Measurements from ENCODE around the gene COL20A1.
A peak's percentile ranks its signal among the peaks of the same experiment; 100 is the strongest.

The COL20A1 gene

DNA sequence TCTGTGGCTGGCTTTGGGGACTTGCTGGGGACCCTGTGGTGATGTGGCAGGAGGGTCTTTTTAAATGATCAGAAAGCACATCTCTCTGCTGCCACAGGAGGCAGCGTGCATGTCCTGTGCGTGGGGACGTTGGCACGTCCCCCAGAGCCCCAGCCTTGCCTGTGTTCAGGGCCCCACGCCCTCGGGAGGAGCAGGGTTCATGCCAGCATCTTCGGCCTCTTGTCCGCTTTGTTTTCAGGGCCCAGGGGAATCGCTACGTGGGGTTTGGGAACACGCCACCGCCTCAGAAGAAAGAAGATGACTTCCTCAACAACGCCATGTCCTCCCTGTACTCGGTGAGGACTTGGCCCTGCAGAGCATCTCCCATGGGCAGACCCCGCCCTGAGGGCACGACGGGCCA, 14.3 kb upstream of the COL20A1 start:
- DNase-seq (ENCODE audit: low read depth) = no peak

DNA sequence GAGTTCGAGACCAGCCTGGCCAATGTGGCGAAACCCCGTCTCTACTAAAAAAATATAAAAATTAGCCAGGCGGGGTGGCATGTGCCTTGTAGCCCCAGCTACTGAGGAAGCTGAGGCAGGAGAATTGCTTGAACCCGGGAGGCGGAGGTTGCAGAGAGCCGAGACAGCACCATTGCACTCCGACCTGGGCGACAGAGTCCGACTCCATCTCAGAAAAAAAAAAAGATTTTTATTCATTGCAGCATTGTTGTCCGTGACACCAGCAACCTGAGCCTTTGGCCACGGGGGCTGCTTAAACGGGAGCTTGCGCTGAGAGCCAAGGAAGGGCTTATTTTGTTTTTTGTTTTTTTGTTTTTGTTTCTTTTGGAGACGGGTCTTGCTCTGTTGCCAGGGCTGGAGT, 13.1 kb upstream of the COL20A1 start:
- DNase-seq (ENCODE audit: low read depth) = no peak

DNA sequence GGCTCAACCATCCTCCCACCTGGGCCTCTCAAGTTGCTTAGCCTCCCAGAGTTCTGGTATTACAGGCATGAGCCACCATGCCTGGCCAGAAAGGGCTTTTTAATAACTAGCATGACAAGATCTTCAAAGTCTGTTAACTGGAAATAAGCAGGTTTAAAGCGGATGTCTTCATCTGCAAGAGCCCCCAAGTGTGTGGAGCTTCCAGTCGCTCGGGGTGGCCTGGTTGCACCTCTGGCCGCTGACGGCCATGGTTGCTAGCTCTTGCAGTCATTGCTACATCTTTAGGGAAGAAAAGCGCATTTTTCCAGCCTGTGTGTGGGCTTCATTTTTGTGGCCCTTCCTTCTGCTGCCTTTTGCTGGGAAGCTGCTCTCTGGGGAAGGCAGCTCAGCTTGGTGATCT, 12.6 kb upstream of the COL20A1 start:
- DNase-seq (ENCODE audit: low read depth) = no peak

DNA sequence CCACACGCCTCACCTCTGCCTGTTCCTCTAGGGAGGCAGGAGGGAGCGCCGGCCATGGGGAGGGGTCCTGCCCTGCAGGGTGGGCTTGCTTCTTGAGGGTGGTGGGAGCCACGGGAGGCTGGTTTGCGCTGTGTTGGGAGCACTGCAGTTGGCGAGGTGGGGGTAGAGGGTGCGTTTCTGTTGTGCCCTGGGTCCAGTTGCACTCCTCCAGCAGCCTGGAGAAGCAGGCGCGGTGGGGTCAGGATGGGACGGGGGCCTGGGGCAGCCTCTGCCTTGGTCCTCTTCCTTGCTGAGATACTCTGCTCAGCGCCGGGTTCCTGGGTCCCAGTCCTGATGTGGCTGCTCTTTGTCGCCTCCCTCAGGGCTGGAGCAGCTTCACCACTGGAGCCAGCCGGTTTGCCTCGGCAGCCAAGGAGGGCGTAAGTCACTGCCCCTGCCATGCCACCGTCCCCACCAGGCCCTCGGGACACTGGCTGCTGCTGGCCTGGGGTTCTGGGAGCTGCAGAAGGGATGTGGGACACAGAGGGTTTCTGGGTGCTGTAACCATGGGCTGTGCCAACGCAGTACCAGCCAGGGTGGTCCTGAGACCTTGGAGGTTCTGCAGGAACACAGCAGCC, 11.9 kb upstream of the COL20A1 start:
- DNase-seq (ENCODE audit: low read depth) = no peak

DNA sequence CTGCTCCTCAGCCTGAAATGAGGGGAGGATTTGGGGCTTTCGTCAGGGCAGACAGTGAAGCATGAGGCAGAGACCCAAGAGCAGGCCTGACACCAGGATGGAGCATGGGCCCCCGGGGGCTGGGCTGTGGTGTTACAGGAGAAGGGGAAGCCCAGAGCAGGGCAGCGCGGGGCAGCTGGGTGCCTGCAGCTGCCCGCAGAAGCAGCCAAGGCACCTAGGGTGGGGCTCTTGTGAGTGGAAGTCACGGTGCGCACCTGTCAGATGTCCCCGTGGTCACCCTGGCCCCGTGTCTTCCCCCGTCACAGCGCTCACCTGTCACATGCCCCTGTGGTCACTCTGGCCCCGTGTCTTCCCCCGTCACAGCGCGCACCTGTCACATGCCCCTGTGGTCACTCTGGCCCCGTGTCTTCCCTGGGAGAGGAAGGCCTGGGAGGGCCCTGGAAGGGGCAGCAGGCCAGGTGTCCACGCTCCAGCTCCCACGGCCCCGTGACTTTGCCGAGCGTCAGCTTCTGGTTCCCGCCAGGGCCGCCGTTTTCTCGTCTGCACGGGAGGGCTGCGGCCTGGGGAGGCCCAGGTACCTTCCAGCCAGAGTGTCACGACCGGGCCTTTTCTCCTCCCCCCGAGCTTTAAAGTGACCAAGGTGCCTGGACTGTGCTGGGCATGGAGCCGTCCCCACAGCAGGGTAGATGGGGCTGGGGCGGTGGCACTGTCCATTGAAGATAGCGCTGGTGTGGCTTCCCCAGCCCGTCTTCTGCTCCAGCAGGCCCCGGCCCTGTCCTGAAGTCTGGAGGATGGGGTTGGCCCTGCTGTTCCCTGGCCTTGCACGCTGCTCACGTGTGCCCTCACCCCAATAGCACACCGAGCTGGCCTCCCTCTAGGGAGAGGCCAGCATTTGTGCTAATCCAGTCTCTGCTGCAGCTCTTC, 11.0 kb upstream of the COL20A1 start:
- DNase-seq (ENCODE audit: low read depth) = no peak

DNA sequence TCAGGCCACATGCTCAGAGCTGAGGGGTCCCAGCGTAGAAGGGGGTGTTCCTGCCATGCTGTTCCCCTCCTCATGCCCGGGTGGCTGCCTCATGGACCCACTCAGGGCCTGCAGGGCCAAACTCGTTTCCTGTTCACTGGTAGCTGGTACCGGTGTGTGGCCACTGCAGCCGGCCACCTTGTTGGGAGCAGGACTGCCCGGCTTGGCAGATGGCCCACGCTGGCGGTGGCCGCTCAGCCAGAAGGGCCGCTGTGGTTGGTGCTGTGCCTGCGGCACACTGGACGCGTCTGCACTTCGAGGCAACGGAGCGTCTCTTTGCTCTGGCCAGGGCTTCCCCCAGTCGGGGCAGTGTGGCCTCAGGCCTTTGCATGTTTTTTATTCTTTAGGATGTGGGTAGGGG, 10.0 kb upstream of the COL20A1 start:
- peak; percentile 46 for DNase-seq (ENCODE audit: low read depth)

DNA sequence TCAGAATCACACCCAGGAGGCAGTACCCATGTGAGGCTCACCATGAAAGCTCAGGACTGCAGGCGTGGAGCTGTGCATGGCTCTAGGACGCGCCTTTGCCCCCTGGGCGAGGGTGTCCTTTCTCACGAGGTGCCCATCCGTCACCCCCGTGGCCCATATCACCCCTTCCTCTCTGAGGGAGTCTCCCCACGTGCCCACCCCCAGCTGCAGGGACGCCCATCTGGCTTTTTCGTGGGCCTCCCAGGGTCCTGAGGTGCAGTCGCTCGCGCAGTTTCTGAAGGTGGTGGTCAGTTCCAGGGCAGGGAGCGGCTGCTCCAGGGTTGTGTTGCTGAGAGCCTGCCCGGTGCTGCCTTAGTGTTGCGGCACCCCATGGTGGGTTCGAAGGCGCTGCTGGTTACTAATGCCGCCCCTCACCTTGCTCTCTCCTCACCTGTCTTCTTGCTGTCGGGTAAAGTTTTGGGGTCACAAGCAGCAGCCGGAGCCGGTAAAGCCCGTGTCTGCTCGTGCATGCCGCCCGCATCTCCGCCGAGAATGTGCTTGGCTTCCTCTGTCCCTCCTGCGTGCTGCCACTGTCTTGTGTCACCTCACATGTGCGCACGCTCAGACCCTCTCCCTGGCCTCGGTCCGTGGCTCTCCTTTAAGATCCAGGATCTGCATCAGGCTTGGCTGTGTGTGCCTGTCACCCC, 9.4 kb upstream of the COL20A1 start:
- DNase-seq (ENCODE audit: low read depth) = no peak

DNA sequence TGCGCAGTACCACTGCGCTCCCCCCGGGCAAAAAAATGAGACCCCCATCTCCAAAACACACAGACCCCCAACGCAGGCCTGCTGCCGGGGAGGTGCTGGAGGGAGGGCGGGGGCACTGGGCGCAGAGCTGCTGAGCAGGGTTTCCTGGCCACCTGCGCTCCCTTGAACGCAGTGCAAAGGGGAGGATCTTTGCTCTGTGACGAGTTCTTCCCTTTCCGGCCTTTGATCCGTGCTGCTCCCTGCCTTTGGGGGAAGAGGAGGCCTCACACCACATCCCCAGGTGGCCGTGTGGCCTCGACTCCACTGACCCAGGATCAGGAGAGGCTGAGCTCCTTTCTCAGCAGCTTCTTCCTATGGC, 8.9 kb upstream of the COL20A1 start:
- DNase-seq (ENCODE audit: low read depth) = no peak

DNA sequence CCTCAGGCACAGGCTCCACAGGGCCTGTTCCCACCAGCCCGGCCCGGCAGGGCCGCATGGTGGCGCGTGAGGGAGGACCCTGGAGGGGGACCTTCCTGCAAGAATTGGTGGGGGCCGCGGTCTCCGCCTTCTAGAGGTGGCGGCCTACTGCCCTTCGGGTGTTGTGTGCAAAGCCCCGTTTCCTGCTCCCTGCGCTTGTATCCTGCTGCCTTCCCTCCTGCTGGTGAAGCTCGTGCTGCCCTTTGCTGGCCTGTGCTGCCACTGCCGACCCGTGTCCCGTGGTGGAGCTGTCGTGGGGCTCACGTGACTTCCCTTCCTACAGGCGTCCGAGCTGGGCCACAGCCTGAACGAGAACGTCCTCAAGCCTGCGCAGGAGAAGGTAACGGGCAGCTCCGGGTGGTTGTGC, 8.4 kb upstream of the COL20A1 start:
- peak; percentile 60 for DNase-seq (ENCODE audit: low read depth)

DNA sequence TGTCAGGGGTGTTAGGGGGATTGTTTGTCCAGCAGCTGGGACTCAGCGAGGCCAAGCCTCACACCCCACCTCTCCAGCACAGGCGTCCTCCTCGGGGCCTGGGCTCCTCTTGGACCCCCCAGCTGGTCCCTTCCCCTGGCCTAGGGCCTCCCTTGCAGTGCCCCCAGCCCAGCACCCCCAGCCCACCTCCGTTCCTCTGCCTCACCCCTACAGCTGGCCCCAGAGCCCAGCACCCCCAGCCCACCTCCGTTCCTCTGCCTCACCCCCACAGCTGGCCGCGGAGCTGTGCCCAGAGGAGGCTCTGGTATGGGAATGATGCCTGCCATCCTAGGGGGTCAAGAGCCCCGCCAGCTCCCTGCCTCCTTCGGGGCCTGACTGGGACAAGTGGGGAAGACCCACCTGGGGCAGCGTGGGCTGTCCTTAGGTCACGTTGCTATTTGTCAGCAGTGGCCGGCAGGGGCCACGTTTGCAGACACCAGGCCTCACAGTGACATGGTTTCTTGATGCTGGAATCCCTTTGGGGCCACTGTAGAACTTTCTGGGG, 7.9 kb upstream of the COL20A1 start:
- no peak for DNase-seq (ENCODE audit: low read depth)

DNA sequence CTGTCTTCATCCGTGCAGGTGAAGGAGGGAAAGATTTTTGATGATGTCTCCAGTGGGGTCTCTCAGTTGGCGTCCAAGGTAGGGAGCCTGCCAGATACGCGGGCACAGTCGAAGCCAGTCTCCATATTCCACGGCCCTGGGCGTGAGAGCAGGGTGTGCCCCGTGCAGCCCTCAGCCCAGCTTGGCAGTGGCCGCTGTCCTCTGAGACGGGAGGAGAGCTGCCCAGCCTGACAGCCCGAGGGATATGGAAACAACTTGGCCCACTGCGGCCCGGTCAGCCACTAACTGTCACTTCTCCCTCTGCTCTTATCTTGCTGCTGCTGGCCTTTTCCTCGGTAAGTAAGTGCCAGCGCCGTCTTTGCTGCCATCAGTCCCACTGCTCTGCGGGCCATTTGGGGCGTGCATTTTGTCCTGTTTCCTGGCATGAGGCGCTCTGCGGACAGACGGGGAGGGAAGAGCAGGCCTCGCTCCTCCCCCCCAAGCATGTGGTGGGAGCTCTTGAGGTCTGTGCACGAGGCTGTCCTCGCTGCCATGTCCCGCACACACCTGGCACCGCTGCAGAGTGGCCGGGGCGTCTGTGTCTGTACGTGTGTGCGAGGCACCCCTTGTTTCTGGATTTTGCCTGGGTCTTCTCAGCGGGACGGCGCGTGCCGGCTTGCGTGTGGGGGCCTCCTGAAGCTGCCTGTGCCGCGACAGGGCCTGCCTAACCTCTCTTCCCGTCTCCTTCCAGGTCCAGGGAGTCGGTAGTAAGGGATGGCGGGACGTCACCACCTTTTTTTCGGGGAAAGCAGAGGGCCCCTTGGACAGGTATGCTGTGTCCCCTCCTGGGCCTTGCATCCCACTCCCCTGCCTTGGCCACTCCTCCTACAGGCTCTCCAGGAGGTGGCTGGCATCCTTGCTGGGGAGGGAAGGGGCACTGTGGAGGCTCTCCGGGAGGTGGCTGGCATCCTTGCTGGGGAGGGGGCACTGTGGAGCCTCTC, 7.1 kb upstream of the COL20A1 start:
- no peak for DNase-seq (ENCODE audit: low read depth)

DNA sequence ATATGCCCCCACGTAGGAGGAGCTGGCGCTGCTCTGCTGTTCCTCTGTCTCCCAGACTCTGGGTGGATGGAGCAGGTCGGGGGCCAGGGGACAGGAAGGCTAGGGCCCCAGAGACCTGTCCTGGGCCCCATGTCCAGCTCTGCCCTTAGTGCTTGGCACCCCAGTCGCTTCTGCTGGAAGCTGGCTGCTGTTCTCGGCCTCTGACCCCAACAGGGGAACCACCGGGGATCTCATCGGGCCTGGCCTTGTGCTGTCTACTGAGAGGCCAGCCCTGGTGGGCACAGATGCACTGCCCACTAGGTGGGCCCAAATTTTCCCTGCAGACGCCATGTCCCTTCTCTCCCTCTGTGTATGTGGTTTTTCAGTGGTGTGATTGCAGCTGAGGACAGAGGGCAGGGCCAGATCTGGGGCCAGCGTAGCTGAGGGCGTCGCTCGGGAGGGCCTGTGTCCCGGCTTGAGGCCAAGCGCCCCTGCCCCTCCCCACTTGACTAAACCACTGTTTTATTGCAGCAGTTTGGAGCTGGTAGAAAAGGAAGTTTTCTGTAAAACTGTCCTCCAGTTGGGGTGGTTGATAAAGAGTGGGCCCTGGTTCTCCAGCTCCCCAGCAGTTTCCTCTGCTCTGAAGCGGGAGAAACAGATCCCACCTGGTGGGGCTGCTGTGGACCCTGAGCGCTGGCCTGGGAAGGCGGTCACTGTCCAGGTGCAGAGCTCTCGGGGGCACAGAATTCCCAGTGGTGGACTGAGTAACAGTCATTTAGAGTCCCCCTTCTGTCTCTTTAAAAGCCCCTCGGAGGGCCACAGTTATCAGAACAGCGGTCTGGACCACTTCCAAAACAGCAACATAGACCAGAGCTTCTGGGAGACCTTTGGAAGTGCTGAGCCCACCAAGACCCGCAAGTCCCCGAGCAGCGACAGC, 5.9 kb upstream of the COL20A1 start:
- no peak for DNase-seq (ENCODE audit: low read depth)

DNA sequence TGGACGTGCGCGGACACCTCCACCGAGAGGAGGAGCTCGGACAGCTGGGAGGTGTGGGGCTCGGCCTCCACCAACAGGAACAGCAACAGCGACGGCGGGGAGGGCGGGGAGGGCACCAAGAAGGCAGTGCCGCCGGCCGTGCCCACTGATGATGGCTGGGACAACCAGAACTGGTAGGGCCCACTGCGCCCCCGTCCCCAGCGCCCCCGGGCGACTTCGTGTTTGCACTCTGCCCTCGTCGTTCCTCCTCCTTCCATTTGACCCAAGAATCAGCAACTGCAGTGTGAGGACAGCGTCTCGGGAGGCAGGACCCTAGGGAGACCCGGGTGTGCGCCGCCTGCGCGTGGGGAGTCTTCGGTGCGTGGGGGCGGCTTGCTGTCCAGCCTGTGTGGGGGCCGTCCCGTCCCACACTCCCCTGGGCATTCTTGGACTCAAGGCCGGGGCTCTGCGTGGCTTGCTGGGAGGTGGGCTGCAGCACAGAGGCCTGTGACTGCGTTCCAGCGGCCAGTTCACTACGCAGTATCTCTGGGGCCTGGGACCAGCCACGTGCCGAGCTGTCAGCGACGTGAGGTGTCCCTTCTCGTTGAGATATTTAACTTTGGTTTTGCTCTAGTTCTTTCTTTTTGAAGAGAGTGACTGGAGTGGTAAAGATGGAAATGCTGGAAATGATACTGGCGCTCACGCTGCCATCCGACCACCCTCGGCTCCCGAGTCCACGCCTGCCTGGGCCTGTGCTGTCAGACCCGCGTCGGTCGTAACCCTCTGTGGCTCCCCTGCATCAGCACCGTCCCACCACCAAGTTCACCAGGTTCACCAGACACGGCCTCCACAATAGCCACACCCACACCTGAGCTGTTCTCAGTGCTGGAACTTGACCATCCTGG, 5.0 kb upstream of the COL20A1 start:
- no peak for DNase-seq (ENCODE audit: low read depth)

DNA sequence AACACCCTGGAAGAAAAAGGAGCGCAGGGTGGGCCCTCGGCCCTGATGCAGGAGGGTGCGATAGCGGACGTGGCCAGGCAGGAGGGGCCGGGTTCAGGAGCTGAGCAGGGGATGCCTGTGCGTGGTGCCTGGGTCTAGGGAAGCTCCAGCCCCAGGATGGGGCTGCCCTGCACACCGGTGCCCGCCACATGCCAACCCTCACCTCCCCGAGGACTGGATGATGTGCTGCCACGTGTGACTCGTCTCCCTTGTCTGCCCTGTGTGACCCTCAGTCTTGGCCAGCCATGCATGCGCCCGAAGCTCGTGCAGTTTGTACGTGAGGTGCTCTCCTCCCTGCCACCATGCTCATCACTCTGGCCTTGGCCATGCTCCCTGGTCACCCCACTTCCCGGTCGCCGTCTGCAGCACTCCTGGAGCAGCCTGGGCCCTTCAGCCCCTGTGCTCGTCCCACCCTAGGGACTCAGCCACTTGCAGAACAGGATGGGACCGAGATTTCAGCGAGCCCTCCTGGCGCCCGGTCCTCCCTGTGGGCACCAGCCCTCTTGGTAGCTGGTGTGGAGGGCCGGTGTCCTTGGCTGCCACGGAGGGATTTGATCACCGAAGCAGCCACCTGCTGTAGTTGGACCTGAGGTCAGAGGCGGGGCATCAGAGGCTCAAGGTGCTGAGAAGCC, 4.3 kb upstream of the COL20A1 start:
- DNase-seq (ENCODE audit: low read depth) = no peak

DNA sequence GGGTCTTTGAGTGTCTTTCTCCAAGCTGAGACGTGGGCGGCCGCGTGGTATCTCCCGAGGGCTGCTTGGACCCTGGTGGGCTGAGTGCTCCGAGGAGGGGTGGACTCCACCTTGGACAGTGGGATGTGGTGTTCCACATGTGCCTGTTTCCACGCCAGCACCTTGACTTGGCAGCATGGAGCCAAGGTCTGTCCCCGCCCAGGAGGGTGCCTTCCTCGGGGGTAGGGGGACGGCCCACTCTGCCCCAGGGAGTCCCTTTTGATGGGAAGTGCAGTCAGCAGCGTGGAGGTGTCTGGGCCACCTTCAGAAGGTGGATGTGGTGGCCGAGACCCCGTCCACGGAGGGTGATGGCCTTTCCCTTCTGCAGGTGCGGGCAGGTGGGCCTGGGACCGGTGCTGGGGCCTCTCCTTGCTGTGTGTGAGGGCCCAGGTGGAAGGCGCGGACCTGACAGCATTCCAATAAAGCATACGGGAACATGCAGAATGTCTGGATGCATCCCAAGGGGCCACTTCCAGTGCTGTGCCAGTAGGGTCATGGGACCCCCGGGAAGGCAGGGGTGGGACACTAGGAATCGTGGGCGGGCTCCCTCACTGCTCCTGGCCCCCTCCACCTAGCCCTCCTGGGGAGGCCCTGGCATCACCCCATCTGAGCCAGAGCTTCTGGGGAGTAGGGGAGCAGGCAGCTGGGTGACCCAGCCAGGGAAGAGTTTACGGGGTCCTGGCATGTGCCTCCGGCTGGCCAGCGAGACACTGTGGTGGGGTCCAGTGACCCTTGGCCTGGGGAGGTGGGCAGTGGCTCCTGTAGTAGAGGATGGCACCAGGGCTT, 3.5 kb upstream of the COL20A1 start:
- DNase-seq (ENCODE audit: low read depth) = no peak

DNA sequence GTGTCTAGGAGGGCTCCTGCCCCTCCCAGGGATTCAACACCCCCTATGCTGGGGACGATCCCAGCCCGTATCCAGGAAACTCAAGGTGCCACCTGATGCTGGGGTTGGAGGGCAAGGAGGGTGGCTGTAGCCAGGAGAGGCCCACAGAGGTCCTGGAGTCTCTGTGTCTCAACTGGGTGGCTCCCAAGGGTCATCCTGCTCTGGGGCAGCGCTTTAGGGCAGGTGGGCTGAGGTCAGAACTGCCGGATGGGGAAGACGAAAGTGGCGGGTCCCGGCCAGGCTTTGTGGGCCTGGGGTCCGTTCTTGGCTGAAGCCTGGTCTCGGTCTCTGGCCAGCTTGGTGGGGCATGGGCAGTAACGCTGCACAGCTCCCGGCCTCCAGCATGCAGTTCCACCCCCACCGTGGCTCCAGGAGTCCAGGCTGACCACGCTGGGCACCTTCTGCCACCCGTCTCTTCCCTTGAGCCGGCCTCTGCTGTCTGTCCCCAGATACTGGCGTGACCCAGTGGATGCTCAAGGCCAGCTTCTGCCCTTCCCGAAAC, 2.8 kb upstream of the COL20A1 start:
- DNase-seq (ENCODE audit: low read depth) = no peak

DNA sequence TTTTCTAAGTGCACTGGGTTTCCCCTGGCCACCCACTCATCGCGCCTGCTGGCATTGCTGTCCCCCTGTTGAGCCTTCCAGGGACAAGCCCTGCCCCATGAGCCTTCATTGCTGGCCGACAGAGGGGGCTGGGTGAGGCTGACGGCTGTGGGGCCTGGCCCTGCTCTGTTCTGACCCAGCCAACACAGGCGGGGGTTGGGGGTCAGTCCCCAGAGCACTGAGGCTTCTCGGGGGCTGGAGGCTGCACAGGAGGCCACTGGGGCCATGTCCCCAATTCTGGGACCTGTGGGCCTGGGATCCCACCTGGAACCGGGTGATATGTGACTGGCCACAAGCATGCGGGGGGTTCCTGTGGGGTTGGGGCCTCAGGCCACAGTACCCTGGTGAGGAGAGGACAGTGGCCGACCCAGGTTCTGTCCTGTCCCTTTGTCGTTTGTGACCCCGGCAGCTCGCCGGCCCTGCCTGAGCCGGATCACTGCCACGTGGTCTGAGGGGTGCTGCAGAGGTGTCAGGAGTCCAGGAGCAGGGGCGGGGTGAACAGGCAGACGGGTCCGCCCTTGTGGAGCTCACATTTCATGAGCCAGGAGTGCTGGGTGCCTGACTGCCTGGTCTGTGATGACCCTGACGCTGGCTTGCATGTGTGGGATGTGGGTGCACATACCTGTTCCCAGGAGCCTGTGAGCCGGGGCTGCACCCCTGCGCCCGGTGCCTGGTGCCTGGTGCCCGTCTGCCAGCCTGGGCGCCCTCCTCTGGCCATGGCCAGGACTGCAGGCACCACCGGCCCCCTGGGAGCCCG, 2.1 kb upstream of the COL20A1 start:
- DNase-seq (ENCODE audit: low read depth) = no peak

Data from CMK (cell line).